ENCODE data around the gene G3BP1. TPM values are rescaled to one million over a fixed set of nuclear protein-coding genes. Genes with fewer than 3 reads are reported as not detected.

G3BP1 gene
- total and polyA plus RNA-seq, 2 of the 13 experiments (the other 11 are each of a cell fraction or from before 2014, with no cell fraction given) = 36.7 to 320 TPM

DNA sequence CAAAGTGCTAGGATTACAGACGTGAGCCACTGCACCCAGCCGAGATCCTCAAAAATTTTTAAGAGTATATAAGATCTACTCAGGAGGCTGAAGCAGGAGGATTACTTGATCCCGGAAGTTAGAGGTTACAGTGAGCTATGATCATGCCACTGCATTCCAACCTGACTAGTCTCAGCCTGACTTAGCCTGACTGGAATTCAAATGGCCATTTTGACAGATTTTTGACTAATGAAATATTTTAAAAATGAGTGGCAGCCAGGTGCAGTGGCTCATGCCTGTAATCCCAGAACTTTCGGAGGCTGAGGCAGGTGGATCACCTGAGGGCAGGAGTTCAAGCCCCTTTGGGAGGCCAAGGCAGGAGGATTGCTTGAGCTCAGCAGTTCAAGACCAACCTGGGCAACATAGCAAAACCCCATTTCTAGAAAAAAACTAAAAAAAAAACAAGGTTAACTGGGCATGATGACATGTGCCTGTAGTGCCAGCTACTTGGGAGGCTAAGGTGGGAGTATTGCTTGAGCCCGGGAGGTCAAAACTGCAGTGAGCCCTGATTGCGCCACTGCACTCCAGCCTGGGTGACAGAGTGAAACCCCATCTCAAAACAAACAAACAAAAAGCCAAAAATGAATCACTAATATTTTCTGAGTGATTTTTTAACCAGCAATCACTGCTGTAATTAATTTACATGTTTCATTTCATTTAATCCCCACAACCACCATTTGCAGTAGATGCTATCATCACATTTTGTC is 29.9 kb upstream of the G3BP1 start:
- no peak overlapping the region for H3K27ac ChIP-seq (ENCODE audit: extremely low read length, insufficient read depth, low read length)
- no peaks in the 10 kb centered on the region for H3K27me3 ChIP-seq (ENCODE audit: control insufficient read depth in 1 of 2, insufficient read depth in 2 of 2, low read length in 2 of 2)
- no peak for DNase-seq (ENCODE audit: low spot score)
- ChIA-PET CTCF (ENCODE audit: low intra/inter-chr PET ratio, low total read pairs) (interaction anchor here (1.9 to 5.1 kb wide), 2 partner anchors 82 to 85 kb away, joined by 6 to 66 read pairs; no protein-coding TSS in a partner anchor), POLR2A (no interaction called here)
- H3K36me3 ChIP-seq (replicated peaks in 1 of 2; ENCODE audit: control insufficient read depth in 1 of 2, insufficient read depth in 2 of 2, low read length in 2 of 2) = peaks cover 14 to 39% of the 10 kb centered on the region in 2 experiments; a peak in 4 of 5 replicates
- no peak overlapping the region for H3K4me3 ChIP-seq (replicated peaks in 1 of 3; ENCODE audit: insufficient read depth in 1 of 3, low read depth in 2 of 3, low read length in 3 of 3)
- TF ChIP-seq HOXD1 (CRISPR knock-in tag; IDR thresholded peaks at IDR 0.05) (no peak), U2AF2 (IDR thresholded peaks at IDR 0.05; ENCODE audit: low read depth, low read length) (no peak), SP2 (CRISPR knock-in tag; IDR thresholded peaks at IDR 0.05) (no peak), KDM1A (CRISPR knock-in tag; IDR thresholded peaks at IDR 0.05) (no peak), GATA4 (IDR thresholded peaks at IDR 0.05; ENCODE audit: borderline replicate concordance, low read depth) (no peak), NFIC (IDR thresholded peaks at IDR 0.05; ENCODE audit: low read length) (no peak), CBX1 (IDR thresholded peaks at IDR 0.05; ENCODE audit: low read depth) (no peak), POLR2G (IDR thresholded peaks at IDR 0.05; ENCODE audit: low read depth, low read length) (no peak), CAMTA2 (CRISPR knock-in tag; IDR thresholded peaks at IDR 0.05; ENCODE audit: borderline replicate concordance) (no peak), ZNF460 (CRISPR knock-in tag; IDR thresholded peaks at IDR 0.05; ENCODE audit: borderline replicate concordance) (no peak)
- TF ChIP-seq, protein P1, sequence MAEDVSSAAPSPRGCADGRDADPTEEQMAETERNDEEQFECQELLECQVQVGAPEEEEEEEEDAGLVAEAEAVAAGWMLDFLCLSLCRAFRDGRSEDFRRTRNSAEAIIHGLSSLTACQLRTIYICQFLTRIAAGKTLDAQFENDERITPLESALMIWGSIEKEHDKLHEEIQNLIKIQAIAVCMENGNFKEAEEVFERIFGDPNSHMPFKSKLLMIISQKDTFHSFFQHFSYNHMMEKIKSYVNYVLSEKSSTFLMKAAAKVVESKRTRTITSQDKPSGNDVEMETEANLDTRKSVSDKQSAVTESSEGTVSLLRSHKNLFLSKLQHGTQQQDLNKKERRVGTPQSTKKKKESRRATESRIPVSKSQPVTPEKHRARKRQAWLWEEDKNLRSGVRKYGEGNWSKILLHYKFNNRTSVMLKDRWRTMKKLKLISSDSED (CRISPR knock-in tag; IDR thresholded peaks at IDR 0.05) = no peak
- TF ChIP-seq, protein P2, sequence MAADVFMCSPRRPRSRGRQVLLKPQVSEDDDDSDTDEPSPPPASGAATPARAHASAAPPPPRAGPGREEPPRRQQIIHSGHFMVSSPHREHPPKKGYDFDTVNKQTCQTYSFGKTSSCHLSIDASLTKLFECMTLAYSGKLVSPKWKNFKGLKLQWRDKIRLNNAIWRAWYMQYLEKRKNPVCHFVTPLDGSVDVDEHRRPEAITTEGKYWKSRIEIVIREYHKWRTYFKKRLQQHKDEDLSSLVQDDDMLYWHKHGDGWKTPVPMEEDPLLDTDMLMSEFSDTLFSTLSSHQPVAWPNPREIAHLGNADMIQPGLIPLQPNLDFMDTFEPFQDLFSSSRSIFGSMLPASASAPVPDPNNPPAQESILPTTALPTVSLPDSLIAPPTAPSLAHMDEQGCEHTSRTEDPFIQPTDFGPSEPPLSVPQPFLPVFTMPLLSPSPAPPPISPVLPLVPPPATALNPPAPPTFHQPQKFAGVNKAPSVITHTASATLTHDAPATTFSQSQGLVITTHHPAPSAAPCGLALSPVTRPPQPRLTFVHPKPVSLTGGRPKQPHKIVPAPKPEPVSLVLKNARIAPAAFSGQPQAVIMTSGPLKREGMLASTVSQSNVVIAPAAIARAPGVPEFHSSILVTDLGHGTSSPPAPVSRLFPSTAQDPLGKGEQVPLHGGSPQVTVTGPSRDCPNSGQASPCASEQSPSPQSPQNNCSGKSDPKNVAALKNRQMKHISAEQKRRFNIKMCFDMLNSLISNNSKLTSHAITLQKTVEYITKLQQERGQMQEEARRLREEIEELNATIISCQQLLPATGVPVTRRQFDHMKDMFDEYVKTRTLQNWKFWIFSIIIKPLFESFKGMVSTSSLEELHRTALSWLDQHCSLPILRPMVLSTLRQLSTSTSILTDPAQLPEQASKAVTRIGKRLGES (CRISPR knock-in tag; IDR thresholded peaks at IDR 0.05; ENCODE audit: borderline replicate concordance) = no peak
- no peaks in the 10 kb centered on the region for H3K9me3 ChIP-seq (ENCODE audit: low read length)
- BruUV-seq (replicated peaks) = no TSS peak
- H3K4me1 ChIP-seq (ENCODE audit: insufficient read depth, low read length) = no peaks in the 10 kb centered on the region
- intact Hi-C loops (cut with micrococcal nuclease; ENCODE audit: unreplicated experiment) = loop anchor here (5.0 kb wide), 2 partner anchors 220 to 295 kb away; partner anchors contain the start of gene SLC36A1
- no peak for ATAC-seq
- H2AFZ ChIP-seq (ENCODE audit: low read length) = no peak overlapping the region
- H3K4me2 ChIP-seq (ENCODE audit: low read depth, low read length) = no peak overlapping the region
- in situ Hi-C loops (cut with HindIII; ENCODE audit: extremely low pct_ligation_motif_present, low pct_unique_long_range_greater_than_20kb) = loop anchor here (5.0 to 25.0 kb wide), 3 partner anchors 85 to 305 kb away; partner anchors contain the start of gene SLC36A1
- FAIRE-seq = no peak
- WGBS (ENCODE audit: low lambda C conversion rate) = 95% methylated on average over 6 of the region's 6 CpGs
- no peak overlapping the region for H3K9ac ChIP-seq (ENCODE audit: insufficient read depth, low read depth, low read length)
- no peaks in the 10 kb centered on the region for H4K20me1 ChIP-seq (ENCODE audit: insufficient read depth, low read length)
- no peaks in the 10 kb centered on the region for H3K79me2 ChIP-seq (ENCODE audit: insufficient read depth, low read length)

Measured in HepG2 (cell line).